Activated B cell treated with CpG ODN at 0.5 μM for 24 hours (primary cell): ENCODE results near the gene EZH1. TPM values are rescaled to one million over a fixed set of nuclear protein-coding genes. Genes with fewer than 3 reads are reported as not detected.

Source experiments
- ATAC-seq: fragments of 200-7000 bp; cut with Tn5 transposase; one replicate; pipeline ENCODE4 v1.10.0; 2021; ENCODE audit warnings: low read depth, mild to moderate bottlenecking, moderate library complexity
- CTCF ChIA-PET: fragments of 350-600 bp; sonication (Branson Sonifier 250); formaldehyde crosslinking; loops from one replicate; lab custom pipeline; 2021; ENCODE audit warnings: antibody characterized with exemption; lab: Charles Lee
- POLR2A ChIA-PET: fragments of 350-600 bp; sonication (Branson Sonifier 250); formaldehyde crosslinking; loops from one replicate; lab custom pipeline; 2021; ENCODE audit warnings: antibody characterized with exemption; lab: Charles Lee
- DNase-seq: peaks from one replicate; pipeline ENCODE4 v3.0.0; 2022
- H3K27ac Mint-ChIP-seq: one replicate; pipeline ENCODE4 v1.8.0; 2020; ENCODE audit warnings: mixed read lengths
- H3K27me3 Mint-ChIP-seq: one replicate; pipeline ENCODE4 v1.8.0; 2021; ENCODE audit warnings: mixed read lengths
- H3K36me3 Mint-ChIP-seq: one replicate; pipeline ENCODE4 v1.8.0; 2021; ENCODE audit warnings: low read depth, mixed read lengths
- H3K4me1 Mint-ChIP-seq: one replicate; pipeline ENCODE4 v1.8.0; 2021; ENCODE audit warnings: mixed read lengths
- H3K4me3 Mint-ChIP-seq: one replicate; pipeline ENCODE4 v1.8.0; 2020; ENCODE audit warnings: mild to moderate bottlenecking, mixed read lengths
- H3K9me3 Mint-ChIP-seq: one replicate; pipeline ENCODE4 v1.8.0; 2020; ENCODE audit warnings: mixed read lengths
- CTCF ChIP-seq: fragments of 200-600 bp; IDR thresholded peaks from one replicate; pipeline ENCODE4 v1.8.0; 2022; ENCODE audit warnings: antibody characterized with exemption, mild to moderate bottlenecking
- intact Hi-C: fragments of 100-400 bp; cut with micrococcal nuclease; formaldehyde crosslinking; loops from one replicate; pipeline ENCODE4 v1.15.1; 2024
- total RNA-seq: library from RNA; stranded (reverse); gene quantifications from 2 replicates; pipeline ENCODE4 v1.2.3, GENCODE V29; 2022

Gene EZH1
- total RNA-seq, 1 donor from 2014 or later, result 81.6 TPM

- Mint-ChIP-seq H3K36me3 (peaks cover 66% of the 10 kb centered on the region), H3K27ac (no peak overlapping the region), H3K4me1 (peaks cover 2% of the 10 kb centered on the region), H3K4me3 (no peak overlapping the region), H3K9me3 (no peaks in the 10 kb centered on the region), H3K27me3 (no peaks in the 10 kb centered on the region)
- no peak for TF ChIP-seq CTCF
- DNase-seq (no peak), ATAC-seq (no peak)
- intact Hi-C loops, result no loop called here
- ChIA-PET CTCF (interaction anchor here (0.6 to 3.1 kb wide), 3 partner anchors 38 to 332 kb away, joined by 3 to 10 read pairs (median 6); no protein-coding TSS in a partner anchor), POLR2A (no interaction called here)
These were observed 19.7 kb downstream of the EZH1 start for GRCh38 chr17:42725143-42725542.

- intact Hi-C loops, result loop anchor here (5.0 kb wide), 2 partner anchors 41 to 614 kb away; partner anchors contain the start of genes CCR10 and CNTNAP1
- ChIA-PET POLR2A (no interaction called here), CTCF (interaction anchor here (1.4 kb wide), 1 partner anchor 146 kb away, joined by 8 read pairs; the partner anchor contains the start of gene PSMC3IP)
- no peak overlapping the region for H3K27ac Mint-ChIP-seq
- H3K9me3 Mint-ChIP-seq, result no peaks in the 10 kb centered on the region
- H3K36me3 Mint-ChIP-seq, result peaks cover 67% of the 10 kb centered on the region
- no peaks in the 10 kb centered on the region for H3K27me3 Mint-ChIP-seq
- TF ChIP-seq CTCF, result no peak
- ATAC-seq (no peak), DNase-seq (no peak)
- H3K4me3 Mint-ChIP-seq, result no peak overlapping the region
- H3K4me1 Mint-ChIP-seq, result peaks cover 2% of the 10 kb centered on the region
These were observed 21.2 kb downstream of the EZH1 start for GRCh38 chr17:42723636-42724035.

GRCh38 chr17:42720996-42721583 lies 23.8 kb downstream of the EZH1 start:
- no peak overlapping the region for H3K4me3 Mint-ChIP-seq
- peak; percentile 73 for ATAC-seq
- H3K4me1 Mint-ChIP-seq, result peaks cover 2% of the 10 kb centered on the region
- intact Hi-C loops, result loop anchor here (1.0 to 5.0 kb wide), 6 partner anchors 39 to 616 kb away; partner anchors contain the start of genes BECN1, CCR10 and CNTNAP1
- no peak for TF ChIP-seq CTCF
- no peaks in the 10 kb centered on the region for H3K27me3 Mint-ChIP-seq
- POLR2A ChIA-PET, result interaction anchor here (0.7 to 1.1 kb wide), 3 partner anchors 60 to 122 kb away, joined by 3 to 6 read pairs (median 4); no protein-coding TSS in a partner anchor
- H3K9me3 Mint-ChIP-seq, result no peaks in the 10 kb centered on the region
- peaks cover 77% of the 10 kb centered on the region for H3K36me3 Mint-ChIP-seq
- peak overlapping the region; percentile 20 for H3K27ac Mint-ChIP-seq
- no peak for DNase-seq
- CTCF ChIA-PET, result interaction anchor here (0.9 to 2.6 kb wide), 3 partner anchors 42 to 103 kb away, joined by 3 to 22 read pairs (median 7); partner anchors contain the start of gene BECN1

GRCh38 chr17:42709561-42709960 lies 35.3 kb downstream of the EZH1 start:
- H3K27ac Mint-ChIP-seq, result no peak overlapping the region
- H3K36me3 Mint-ChIP-seq, result peaks cover 84% of the 10 kb centered on the region
- no peak overlapping the region for H3K4me3 Mint-ChIP-seq
- peaks cover 36% of the 10 kb centered on the region for H3K4me1 Mint-ChIP-seq
- intact Hi-C loops, result no loop called here
- H3K9me3 Mint-ChIP-seq, result no peaks in the 10 kb centered on the region
- TF ChIP-seq CTCF, result no peak
- POLR2A ChIA-PET, result interaction anchor here (1.0 kb wide), 1 partner anchor 63 kb away, joined by 3 read pairs; the partner anchor contains the start of gene VPS25
- CTCF ChIA-PET, result interaction anchor here (1.0 to 1.5 kb wide), 2 partner anchors 34 to 131 kb away, joined by 3 to 5 read pairs; no protein-coding TSS in a partner anchor
- ATAC-seq, result no peak
- DNase-seq, result no peak
- no peaks in the 10 kb centered on the region for H3K27me3 Mint-ChIP-seq

- intact Hi-C loops, result no loop called here
- POLR2A ChIA-PET, result interaction anchor here (0.6 kb wide), 1 partner anchor 68 kb away, joined by 6 read pairs; no protein-coding TSS in a partner anchor
These were observed 36.3 kb downstream of the EZH1 start for GRCh38 chr17:42708588-42708987.

More at GRCh38 chr17:42708588-42708987, 36.3 kb downstream of the EZH1 start:
- CTCF ChIA-PET, result interaction anchor here (0.8 to 1.5 kb wide), 3 partner anchors 55 to 130 kb away, joined by 3 to 5 read pairs (median 3); no protein-coding TSS in a partner anchor
- ATAC-seq (no peak), DNase-seq (no peak)
- Mint-ChIP-seq H3K4me1 (peaks cover 45% of the 10 kb centered on the region), H3K27ac (no peak overlapping the region), H3K36me3 (peaks cover 83% of the 10 kb centered on the region), H3K4me3 (no peak overlapping the region), H3K9me3 (no peaks in the 10 kb centered on the region), H3K27me3 (no peaks in the 10 kb centered on the region)
- TF ChIP-seq CTCF, result no peak
